Pons (tissue), 1 donor: Measurements from ENCODE around the gene TM7SF3.
"Not testable (repeated sequence)": the region's sequence is repeated elsewhere in the genome, so short reads cannot be mapped to it uniquely, and the experiment has no call there.

Source experiments
- DNase-seq: peaks from one replicate; pipeline ENCODE4 v3.0.0-alpha.2; 2016; ENCODE audit warnings: low spot score

TM7SF3 gene

DNA sequence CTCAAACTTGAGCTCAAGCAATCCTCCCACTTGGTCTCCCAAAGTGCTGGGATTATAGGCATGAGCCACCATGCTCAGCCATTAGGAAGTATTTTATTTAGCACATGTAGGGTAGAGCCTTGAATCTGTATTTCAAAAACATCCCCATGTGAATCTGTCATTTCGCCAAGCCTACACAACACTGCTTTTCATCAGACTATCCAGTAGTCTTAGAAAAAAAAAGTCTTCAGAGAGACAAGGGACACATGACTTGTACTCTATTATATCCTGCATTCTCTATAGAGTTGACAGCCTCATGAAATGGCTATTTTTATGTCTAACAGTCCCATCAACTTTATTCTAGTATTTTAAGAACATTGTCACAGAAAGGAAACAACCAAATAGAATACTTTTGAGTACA is 35.4 kb downstream of the TM7SF3 start:
- peak; percentile 74 for DNase-seq

DNA sequence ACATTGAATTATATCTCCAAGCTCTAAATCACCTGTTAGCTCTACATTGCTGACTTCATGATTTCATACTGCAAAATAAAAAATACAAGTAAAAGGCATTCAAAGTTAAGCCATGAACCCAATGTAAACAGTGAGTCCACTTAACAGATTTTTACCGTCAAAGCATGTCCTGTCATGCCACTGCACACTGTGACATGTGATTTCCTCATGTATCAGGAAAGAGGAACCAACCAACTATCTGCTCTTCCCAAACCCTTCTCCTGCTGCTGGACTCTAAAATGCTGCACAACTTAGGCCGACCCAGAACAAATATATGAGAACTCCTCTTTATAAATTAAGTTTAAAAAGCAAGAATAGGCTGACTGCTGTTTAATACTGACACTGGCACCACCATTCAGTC is 37.5 kb downstream of the TM7SF3 start:
- peak; percentile 63 for DNase-seq

DNA sequence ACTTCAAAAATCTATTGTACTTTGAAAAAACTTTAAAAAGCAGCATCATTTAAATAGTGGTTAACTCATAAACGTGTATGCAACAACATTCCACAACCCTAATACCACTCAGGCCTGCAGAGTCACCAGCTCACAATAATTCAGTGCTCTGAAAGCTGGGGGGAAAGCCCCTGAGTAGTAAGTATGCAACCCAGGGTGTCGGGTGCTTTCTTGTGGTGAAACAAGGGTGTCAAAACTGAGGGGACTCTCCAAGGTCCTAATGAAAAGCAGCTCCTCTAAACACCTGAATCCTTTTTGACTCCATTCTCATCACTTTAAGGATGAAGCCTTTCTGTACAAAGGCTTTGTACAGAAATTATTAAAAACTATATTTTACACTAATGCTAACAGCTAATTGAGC is 42.2 kb downstream of the TM7SF3 start:
- no peak for DNase-seq

DNA sequence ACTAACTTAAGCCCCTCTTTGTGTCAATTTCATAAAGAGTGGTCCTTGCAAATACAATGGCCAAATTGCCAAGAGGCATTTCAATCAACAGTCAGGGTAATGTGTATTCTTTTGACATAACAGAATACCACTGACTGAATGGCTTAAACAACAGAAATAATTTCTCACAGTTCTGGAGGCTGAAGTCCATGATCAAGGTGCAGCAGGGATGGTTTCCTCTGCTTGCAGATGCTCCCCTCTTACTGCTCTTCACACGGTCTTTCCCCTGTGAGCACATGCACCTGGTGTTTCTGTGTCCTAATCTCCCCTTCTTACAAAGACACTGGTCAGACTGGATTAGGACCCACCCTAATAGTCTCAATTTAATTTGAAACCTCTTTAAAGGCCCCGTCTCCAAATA is 44.0 kb downstream of the TM7SF3 start:
- DNase-seq = no peak

DNA sequence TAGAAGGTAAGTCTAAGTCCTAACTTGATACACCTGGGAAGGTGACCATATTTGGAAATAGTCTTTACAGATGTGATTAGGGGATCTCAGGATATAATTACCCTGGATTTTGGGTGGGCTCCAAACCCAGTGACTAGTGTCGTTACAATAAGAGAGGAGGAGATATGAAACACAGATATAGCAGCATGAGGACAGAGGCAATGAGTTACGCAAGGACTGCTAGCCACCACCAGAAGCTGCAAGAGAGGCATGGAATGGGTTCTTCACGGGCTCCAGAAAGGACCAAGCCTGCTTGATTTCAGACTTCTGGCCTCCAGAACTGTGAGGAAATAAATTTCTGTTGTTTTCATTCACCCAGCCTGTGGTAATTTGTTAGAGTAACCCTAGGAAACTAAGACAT is 47.3 kb downstream of the TM7SF3 start:
- DNase-seq = no peak

DNA sequence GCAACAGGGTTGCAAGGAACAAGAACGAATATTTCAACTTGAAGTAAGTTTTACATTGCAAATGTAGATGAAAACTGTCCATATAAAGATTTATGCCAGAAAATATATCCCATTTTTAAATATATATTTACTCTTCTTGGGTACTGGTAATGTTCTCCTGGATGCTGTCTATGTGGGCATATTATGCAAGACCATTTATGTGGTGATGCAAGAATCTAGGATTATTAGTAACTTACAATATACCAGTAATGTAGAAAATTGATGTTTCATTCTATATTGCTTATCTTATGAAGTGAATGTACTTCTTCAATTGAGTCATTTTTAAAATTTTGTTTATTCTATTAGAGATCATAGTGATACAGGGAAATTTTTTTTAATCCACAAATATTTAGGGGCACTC is 50.8 kb downstream of the TM7SF3 start:
- no peak for DNase-seq

DNA sequence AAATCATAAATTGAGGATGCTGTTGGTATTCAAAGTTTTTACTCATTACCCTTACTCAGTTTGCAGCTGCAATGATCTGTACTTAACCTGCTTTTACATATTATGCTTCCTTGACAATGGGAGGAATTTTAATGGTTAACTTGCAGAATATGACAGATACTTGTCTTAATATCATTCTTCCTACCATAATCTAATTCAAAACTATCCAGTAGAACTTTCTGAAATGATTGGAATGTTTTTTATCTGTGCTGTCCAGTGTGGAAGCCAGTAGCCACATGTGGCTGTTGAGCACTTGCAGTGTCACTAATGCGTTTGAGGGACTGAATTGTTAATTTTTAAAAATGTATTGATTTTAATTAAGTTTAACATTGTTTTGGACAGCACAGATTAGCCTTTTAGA is 52.4 kb downstream of the TM7SF3 start:
- DNase-seq = no peak

DNA sequence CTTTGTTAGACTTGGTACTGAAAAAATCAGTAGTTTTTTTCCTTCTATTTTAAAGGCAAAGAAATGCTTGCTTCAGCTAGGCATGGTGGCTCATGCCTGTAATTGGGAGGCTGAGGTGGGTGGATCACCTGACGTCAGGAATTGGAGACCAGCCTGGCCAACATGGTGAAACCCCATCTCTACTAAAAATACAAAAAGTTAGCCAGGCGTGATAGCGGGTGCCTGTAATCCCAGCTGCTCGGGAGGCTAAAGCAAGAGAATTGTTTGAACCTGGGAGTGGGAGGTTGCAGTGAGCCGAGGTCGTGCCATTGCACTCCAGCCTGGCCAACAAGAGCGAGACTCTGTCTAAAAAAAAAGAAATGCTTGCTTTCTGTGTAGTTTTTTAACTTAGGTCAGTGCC is 52.8 kb downstream of the TM7SF3 start:
- not testable (repeated sequence) for DNase-seq

DNA sequence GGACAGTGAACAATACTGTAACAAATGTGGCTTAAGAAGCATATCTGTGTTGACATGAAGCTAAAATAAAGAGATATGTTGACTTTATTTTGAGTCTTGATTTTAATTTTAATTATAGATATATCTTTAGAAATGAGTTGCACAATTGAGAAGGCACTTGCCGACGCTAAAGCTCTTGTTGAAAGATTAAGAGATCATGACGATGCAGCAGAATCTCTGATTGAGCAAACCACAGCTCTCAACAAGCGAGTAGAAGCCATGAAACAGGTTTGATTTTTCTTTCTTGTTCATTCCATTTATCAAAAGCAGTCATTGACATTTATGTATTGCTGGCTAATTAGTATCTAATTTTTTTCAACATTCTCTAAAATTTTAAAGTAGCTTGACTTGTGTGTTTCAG is 60.2 kb downstream of the TM7SF3 start:
- no peak for DNase-seq

DNA sequence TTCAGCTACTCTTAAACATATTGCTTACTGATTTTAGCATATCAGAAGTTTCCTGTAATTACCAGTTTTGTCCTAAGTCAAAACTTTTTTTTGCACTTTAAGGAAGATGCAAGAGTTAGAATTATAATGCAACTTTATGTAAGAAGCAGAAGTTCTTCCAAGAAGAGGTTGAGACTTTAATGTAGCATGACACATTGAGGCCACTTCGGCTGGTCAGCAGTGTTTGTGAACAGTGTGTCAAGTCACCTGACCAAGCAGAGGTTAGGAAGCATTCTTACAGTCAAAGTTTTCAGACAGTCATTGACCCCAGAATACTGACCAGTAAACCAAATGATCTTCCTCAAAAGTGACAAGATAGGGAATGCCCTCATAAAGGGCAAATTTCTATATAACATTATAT is 60.7 kb downstream of the TM7SF3 start:
- peak; percentile 56 for DNase-seq

DNA sequence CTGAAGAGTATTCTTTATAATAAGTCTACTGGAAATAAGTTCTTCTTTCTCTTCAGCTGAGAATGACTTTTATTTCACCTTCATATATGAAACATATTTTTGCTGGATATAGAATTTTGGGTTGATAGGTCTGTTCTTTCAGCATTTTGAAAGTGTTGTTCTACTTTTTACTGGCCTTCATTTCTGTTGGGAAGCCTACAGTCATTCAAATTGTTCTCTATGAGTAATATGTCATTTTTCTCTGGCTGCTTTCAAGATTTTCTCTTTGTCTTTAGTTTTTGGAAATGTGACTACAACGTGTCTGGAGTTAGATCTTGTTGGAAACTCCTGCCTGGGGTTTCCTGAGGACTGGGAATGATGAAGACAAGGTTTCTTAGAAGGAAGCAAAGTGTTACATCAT is 65.9 kb downstream of the TM7SF3 start:
- DNase-seq = no peak

DNA sequence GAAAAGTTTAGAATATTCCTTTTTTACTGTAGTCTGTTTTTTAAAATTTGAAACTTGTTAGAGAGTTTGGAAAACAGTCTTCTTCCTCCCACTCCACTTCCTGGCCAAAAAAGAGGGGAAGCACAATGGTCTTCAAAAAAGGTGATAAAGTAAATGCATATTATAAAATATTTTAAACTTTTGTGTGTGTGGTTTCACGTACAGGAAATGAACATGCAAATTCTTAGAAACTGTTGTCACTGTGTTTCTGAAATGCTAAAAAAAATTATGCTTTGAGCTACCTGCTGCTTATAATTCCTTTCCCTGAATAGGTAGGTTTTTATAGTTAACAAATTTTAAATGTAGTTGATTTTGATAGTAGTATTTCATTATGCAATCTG is 73.0 kb downstream of the TM7SF3 start:
- no peak for DNase-seq

DNA sequence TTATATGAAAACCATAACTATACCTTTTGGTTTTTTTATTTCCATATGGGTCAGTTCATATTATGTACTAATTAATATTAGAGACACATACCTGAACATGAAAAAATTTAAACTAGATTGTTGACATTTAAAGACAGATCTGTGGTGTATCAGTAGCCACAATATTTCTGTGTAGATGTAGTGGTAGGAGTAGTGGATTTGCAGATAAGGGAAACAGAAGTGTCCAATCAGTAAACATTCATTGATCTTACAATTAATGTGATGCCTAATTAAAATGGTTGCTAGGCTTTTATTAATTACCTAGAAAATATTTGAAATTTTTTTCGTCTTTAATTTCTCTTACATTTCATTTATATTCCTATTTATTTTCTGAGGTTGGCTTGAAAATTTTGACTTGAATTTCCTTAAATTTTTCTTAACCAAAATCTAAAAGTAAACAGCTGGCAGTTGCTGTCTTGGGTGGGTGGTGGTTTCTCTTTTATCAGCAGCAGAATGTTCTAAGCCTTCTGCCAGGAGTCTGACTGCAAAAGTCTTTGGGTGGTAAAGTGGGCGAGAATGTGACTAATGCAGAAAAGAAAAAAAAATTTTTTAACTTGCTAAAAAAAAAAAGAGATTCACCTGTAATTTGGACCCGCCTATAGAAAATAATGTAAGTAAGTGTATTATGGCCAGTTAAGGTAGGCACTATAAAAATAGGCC is 73.5 kb downstream of the TM7SF3 start:
- no peak for DNase-seq

DNA sequence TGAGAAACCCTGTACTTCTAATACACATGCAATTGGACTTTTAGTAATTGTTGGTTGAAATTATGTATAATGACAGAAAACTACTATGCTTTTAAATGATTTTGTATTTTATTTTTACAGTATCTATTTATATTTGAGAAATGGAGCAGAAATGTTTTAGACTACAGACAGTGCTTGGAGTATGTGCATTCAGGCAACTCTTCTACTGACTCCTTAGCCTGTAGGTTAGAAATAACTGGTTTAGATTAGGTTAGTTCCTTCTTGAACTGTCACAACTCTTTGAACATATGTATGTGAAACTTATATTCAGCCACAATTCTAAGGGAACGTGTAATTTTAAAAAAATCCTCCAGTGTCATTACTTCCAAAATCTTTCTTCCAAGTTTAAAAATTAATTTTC is 74.2 kb downstream of the TM7SF3 start:
- DNase-seq = no peak

DNA sequence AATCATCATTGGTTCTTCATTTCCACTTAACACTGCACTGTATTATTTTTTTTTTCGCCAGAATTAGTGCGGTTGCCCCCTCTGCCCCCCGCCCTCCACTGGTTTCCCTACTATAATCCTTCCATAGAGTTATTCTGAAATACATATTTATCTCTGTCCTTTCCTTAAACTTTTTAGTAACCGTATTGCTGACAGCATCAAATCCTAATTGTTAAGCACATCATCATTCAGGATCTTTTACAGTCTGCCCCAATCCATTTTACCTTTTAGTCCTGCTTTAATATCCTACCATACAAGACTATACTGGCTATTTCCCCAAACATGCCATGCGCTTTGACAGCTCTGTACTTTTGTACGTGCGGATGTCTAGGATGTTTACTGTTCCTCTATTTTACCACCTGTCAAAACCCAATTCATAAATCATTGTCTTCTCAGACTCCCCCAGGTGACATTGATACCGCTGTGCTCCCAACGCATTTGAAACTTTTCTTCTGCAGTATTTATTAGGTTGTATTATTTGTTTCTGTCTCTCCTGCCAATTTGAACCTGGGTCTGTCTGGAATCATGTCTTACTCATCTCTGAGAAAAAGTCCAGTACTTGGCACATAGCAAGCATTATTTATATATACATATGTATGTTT is 74.9 kb downstream of the TM7SF3 start:
- DNase-seq = no peak

DNA sequence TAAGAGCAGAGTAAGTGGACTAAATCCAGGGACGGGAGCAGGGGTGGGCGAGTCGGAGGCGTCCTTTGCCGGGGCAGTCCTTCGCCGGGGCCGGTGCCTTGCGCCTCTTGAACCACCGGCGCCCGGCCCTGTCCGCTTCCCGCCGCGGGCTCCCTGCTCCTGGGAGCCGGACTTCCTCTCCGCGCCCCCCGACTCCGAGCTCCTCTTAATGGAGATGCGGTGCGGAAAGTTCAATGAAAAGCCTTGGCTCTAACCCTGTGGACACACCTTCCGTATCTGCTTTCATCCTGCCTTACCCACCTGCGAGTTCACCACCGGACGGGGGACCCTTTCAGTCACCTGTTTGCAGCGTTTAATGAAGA is 75.5 kb downstream of the TM7SF3 start:
- DNase-seq = no peak

DNA sequence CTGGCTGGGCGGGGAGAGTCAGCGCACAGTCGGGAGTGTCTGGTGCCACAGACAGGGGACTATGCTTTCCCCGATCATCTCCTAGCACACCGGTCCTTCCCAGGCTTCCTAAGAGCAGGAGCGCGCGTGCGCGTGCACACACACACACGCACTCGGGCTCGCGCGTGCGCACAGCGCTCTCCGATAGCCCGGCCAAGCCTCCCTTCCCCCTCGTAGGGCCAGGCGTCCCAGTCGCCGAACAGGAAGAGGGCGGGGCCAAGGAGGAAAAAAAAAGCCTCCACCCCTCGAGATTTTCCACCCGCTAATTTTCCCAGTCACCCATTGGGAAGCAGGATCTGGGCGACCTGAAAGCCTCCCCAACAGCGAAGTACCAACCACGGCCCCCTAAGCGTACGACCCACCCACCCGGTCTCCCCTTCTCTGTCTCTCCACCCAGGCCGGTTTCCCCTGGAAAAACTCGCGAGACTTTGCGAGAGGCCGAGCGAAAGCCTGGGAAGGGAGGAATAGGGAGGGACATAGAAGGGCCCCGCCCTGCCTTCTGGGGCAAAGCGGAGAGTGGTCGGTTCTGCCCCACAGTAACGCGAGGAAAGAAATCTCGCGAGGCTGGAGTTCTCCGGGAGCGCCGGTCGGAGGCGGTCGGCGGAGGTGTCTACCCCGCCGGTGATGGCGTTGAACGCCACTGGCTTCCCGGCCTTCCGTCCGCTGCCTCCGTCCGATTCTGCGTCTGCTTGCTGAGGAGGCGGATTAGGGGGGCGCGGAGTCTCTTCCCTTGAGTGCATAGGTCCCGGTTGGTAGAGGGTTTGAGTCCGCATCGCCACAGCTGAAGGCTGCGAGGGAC is 76.1 kb downstream of the TM7SF3 start, which contains the start of the genes FGFR1OP2 and INTS13:
FGFR1OP2 (plus strand) TSS at position 608 of the 838 bp plus-strand sequence. CDS start 15,689 bp downstream, outside the sequence.
INTS13 (minus strand) TSS at position 119 of the 838 bp plus-strand sequence. CDS start 1,178 bp downstream, outside the sequence.
- peak; percentile 99 for DNase-seq

DNA sequence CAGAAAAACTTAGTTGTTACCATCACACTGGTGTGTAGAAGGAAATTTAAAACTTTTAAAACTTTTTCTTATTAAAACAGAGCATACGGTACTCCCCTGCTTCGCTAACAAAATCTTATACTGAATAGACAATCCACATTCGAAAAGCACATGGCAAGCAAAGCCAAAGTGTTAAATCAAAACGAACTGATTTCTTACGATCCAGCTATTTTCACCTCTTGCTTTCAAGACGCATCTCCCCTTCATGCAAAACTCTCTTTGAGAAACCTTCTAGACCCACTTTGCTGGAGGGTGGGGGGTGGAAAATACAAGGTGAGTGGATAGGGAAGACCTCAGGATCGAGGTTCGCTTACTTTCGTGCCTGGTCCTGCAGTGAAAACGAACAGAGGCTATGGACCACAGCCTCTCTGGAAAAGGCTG is 76.7 kb downstream of the TM7SF3 start:
- no peak for DNase-seq

DNA sequence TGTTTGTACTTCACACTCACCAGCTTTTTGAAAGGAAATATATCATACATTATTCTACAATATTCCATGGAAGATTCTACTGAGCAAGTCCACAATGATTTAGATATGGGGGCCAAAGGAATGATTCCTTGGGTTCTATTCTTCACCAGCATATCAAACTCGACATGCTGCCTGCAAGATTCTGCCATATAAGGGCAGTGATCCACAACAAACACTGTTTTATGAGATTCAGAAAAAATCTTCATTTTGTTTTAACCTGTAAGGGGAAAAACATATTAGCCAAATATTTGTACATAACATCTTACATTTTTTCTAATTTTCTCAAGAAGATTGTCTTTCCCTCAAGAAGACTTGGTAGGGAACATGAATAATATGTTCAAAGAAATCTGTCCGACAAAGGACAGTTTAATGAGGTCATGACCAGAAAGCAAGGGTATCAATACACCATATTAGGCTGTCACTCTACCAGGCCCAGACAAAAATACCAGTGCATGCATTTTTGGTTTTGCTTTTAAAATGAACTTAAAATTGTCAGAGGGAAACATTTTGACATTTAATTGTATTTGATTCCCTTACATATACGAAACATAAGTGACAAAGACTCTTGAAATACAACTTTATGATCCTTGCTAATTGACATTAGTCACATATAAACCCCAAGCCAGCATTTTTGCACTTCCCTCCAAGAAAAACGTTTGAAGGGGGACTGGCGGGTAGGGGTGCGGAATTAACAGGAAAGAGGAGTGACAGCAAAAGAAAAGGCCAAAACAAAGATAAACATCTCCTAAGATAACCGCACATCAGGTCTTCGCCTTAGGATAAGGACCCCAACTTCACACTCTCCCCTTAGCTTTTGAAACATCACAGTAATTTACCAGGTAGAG is 77.4 kb downstream of the TM7SF3 start:
- DNase-seq = peak; percentile 51

DNA sequence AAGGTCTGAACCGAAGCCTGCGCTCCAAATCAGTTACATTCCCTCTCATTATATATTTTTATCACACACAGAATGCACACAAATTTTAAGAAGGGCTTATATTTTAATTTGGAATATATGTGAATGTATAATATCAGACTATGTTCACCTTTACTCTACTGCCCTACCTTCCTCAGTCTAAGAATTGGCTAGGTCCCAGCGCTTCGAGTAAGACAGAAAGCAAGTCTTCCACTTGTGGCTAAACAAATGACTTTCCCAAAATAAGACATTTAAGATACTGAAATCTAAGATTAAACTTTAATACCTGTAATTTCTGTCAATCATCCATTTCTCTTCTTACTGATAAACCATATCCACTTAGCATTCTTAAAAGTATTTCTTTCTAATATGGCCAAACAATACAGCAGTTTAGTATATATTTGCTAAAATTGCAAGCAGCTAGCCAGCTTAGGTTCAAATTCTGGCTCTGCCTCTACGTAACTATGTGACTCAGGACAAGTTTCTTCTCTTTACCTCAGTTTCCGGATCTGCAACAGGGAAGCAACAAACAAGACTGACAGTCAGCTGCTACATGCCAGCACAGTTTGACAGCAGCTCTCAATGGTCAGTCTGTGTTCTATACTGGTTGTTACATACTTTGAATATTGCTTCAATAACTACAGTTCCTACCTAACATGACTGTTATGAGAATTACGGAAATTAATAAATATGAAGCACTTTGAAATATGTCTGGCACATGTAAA is 78.4 kb downstream of the TM7SF3 start:
- DNase-seq = peak; percentile 72

DNA sequence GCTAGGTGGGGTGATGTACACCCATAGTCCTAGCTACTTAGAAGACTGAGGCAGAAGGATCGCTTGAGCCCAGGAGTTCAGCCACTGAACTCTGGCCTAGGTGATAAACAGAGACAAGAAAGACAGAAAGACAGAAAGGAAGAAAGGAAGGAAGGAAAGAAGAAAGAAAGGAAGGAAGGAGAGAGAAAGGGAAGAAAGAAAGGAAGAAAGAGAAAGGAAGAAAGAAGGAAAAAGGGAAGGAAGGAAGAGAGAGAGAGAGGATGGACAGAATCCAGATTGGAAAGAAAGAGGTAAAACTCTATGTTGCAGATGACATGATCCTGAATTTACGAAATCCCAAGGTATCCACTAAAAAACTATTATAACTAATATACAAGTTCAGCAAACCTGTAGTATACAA is 84.6 kb downstream of the TM7SF3 start:
- no peak for DNase-seq
